Epithelial cell of esophagus (primary cell): ENCODE results near the gene RAD51B.
"Not testable (repeated sequence)": the region's sequence is repeated elsewhere in the genome, so short reads cannot be mapped to it uniquely, and the experiment has no call there.

Source experiments
- DNase-seq: peaks from one replicate; pipeline ENCODE4 v3.0.0; 2010; ENCODE audit warnings: low read depth
- H3K4me3 ChIP-seq: 2 replicates; pipeline ENCODE4 v1.5.1; 2011; ENCODE audit warnings: mild to moderate bottlenecking, low read length, control low read depth
- CTCF ChIP-seq: IDR thresholded peaks from 2 replicates; pipeline ENCODE4 v1.5.1; 2011; ENCODE audit warnings: low read depth, mild to moderate bottlenecking, low read length, control low read depth, inconsistent platforms; ENCODE audit not compliant: insufficient read depth; ENCODE audit errors: missing control alignments

RAD51B gene

DNA sequence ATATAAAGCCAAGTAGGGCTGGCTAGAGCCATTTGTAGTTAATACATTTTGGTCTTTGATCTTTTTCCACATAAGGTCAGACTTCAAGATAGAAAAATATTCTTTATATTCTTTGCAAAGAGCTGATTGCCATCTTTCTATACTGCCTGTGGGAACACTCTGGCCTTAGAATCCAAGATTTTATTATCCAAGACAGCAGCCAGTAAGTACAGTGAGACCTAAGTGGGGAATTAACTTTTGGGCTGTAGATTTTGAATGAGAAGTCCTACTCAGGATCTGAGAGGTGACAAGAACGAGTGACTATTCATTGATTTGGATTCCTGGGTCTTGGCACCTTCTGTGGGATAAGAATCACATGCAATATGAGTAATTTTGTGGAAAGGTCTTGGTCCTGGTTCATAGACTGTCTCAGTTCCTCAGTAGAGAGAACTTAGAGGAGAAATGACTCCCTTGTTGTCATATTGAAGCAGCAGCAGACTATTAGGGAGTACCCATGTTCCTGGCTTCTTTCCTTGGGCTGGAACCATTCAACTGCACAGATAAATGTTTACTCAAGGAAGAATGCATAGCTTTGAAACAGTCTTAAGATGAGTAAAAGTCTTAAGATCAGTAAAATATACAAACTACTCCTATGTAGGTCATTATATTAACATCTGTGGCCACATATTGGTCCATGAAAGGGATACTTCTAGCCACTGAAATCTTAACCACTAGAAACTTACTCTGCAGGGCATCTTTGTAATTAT is 353.8 kb downstream of the RAD51B start:
- TF ChIP-seq CTCF: no peak
- DNase-seq: no peak

DNA sequence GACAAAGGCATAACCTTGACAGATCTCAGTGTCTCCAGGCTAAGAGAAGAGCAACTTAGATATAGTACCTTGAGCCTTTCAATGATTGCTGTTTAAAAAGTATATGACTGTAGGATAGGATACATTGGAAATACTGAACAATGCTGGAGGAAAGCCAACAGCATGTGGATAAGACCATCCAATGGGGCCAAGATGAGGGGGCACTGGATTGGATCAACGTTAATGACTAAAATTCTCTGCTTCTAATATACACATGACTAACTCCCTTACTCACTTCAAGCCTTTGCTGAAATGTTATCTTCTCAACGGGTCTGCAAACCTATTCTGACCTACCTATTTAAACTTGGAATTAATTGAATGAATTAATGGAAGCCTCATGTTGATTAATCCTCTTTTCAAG is 354.9 kb downstream of the RAD51B start:
- no peak for DNase-seq
- TF ChIP-seq CTCF: no peak
- no peak overlapping the region for H3K4me3 ChIP-seq

More for the DNA sequence above, 353.8 kb downstream of the RAD51B start:
- H3K4me3 ChIP-seq: no peak overlapping the region

GRCh38 chr14:68176687-68177086 is 357.1 kb downstream of the RAD51B start:
- no peak overlapping the region for H3K4me3 ChIP-seq
- no peak for TF ChIP-seq CTCF
- DNase-seq: no peak

GRCh38 chr14:68177728-68178127 is 358.1 kb downstream of the RAD51B start:
- H3K4me3 ChIP-seq: no peak overlapping the region
- TF ChIP-seq CTCF: no peak
- no peak for DNase-seq

- no peak overlapping the region for H3K4me3 ChIP-seq
- no peak for DNase-seq
- no peak for TF ChIP-seq CTCF
Observed at GRCh38 chr14:68178282-68178681, 358.7 kb downstream of the RAD51B start.

DNA sequence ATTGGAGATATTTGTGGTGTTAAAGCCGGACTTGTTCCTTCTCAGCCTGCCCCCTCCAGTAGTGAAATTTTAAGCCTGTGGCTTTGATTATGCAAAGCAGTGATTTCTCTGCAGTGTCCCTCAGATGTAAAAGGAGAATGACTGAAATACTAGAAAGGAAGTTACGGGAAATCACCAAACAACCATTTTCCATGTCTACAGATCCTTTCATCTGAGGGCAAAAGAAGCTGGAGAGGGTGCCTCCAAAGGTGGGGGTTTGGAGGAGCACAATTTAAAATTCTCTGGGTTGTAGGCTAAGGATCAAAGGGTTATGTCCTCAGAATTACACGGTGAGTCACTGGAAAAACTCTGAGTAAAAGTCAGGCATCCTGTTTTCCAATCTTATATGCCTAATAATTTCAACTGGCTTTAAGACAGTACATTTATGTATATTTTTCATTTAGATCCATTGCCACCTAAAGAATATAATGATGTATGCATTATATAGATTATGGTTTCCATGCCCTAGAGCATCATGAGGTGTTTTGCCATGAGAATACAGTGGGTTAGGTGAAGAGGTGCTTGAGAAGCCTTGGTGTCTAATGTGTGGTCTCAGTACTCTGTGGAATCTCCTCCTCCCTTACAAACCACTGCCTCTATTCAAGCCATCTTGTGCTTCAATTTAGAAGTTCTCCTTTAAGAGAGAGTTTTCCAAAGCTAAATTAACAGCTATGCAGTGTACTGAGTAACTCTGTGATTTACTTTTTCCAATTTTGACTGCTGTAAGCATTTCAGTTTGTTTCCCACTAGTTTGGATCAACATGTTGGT is 362.1 kb downstream of the RAD51B start:
- no peak for TF ChIP-seq CTCF

DNA sequence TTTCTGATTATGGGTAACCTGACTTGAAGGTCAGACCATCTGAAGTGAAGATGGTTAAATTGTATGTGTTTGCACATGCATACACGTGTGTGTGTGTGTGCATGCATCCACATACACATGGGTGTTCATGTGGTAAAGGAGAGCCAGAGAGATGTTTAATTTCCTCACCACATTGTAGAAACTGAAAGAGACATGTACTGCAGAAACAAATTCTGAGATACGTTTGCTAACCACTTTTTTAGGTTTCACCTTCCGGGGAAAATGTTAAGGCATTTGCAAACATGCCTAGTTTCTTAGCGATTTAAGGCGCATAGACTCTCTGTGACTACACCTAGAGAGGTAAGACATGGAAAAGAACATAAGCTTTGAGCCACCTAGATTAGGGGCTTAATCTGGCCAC is 362.9 kb downstream of the RAD51B start:
- no peak overlapping the region for H3K4me3 ChIP-seq
- no peak for TF ChIP-seq CTCF
- no peak for DNase-seq

More for the DNA sequence above, 362.1 kb downstream of the RAD51B start:
- H3K4me3 ChIP-seq: no peak overlapping the region
- peak; percentile 51 for DNase-seq

DNA sequence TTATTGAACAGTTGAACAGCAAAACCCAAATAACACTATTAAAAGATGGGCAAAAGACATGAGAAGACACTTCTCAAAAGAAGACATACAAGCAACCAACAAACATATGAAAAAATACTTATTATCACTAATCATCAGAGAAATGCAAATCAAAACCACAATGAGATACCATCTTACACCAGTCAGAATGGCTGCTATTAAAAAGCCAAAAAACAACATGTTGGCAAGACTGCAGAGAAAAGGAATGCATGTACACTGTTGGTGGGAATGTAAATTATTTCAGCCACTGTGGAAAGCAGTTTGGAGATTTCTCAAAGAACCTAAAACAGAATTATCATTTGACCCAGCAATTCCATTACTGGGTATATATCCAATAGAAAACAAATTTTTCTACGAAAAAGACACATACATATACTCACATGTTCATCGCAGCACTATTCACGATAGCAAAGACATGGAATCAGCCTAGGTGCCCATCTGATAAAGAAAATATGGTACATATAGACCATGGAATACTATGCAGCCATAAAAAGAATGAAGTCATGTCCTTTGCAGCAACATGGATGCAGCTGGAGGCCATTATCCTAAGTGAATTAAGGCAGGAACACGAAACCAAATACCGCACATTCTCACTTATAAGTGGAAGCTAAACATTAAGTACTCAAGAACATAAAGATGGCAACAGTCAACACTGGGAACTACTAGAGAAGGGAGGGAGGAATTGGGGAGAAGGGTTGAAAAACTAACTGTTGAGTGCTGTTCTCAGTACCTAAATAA is 367.1 kb downstream of the RAD51B start:
- not testable (repeated sequence) for DNase-seq, H3K4me3 ChIP-seq
